Endothelial cell of umbilical vein (primary cell): Measurements from ENCODE around the gene TPM3. TPM values are rescaled to one million over a fixed set of nuclear protein-coding genes. Genes with fewer than 3 reads are reported as not detected.
A peak's percentile ranks its signal among the peaks of the same experiment; 100 is the strongest.
"Not testable (repeated sequence)": the region's sequence is repeated elsewhere in the genome, so short reads cannot be mapped to it uniquely, and the experiment has no call there.

Source experiments
- BruUV-seq: library from RNA; stranded (reverse); fragments of 400-500 nt; replicated peaks from 2 replicates; lab custom pipeline; 2021; lab: Mats Ljungman, UMichigan
- CTCF ChIA-PET: fragments of 300-600, 350-600 bp; sonication (Branson Sonifier 250); formaldehyde crosslinking; loops from one replicate; lab custom pipeline; 2021; ENCODE audit warnings: antibody characterized with exemption, inconsistent platforms; lab: Charles Lee
- POLR2A ChIA-PET: fragments of 300-600, 350-600 bp; sonication (Branson Sonifier 250); formaldehyde crosslinking; loops from one replicate; lab custom pipeline; 2021; ENCODE audit warnings: antibody characterized with exemption, inconsistent platforms; lab: Charles Lee
- DNase-seq: peaks from one replicate; pipeline ENCODE4 v3.0.0-alpha.2; 2011; ENCODE audit warnings: low read depth, low spot score
- FAIRE-seq: peaks from 2 replicates; lab custom pipeline; 2011; peaks lifted over from hg19 to GRCh38; lab: Jason Lieb, UNC
- H2AFZ ChIP-seq: 2 replicates; pipeline ENCODE4 v1.6.0; 2012; ENCODE audit warnings: low read depth, low read length, control low read depth, inconsistent platforms
- H3K27ac ChIP-seq: 2 replicates; pipeline ENCODE4 v1.5.1; 2011; ENCODE audit warnings: low read depth, mild to moderate bottlenecking, control low read depth, low read length, moderate library complexity; ENCODE audit not compliant: insufficient read depth
- H3K27me3 ChIP-seq, 2 experiments: 2 replicates each; pipeline versions ENCODE4 v1.6.0 to v1.6.1; 2011; ENCODE audit warnings: low read length in 2 of 2, mixed read lengths in 1 of 2; ENCODE audit not compliant: control insufficient read depth in 2 of 2, insufficient read depth in 2 of 2
- H3K36me3 ChIP-seq, 2 experiments: 2 replicates in 1 of 2; 3 replicates in 1 of 2; pipeline ENCODE4 v1.5.1; 2011; ENCODE audit warnings: low read length in 2 of 2, mild to moderate bottlenecking in 1 of 2, moderate library complexity in 1 of 2; ENCODE audit not compliant: control insufficient read depth in 2 of 2, insufficient read depth in 2 of 2; ENCODE audit errors: extremely low read depth in 1 of 2
- H3K4me1 ChIP-seq: 3 replicates; pipeline ENCODE4 v1.5.1; 2011; ENCODE audit warnings: mild to moderate bottlenecking, low read length; ENCODE audit not compliant: control insufficient read depth, insufficient read depth; ENCODE audit errors: extremely low read depth
- H3K4me2 ChIP-seq: 2 replicates; pipeline ENCODE4 v1.6.1; 2011; ENCODE audit warnings: low read length, control low read depth, mixed read lengths; ENCODE audit not compliant: insufficient read depth
- H3K4me3 ChIP-seq, 3 experiments: fragments of 200-600 bp in 1 of 3; sonication (generic), shearing (Covaris generic) in 1 of 3; replicated peaks in 1 of 3; 2 replicates each; pipeline ENCODE4 v1.5.1; 2011 to 2016; ENCODE audit warnings: control low read depth in 3 of 3, low read length in 3 of 3, mild to moderate bottlenecking in 2 of 3, inconsistent platforms in 1 of 3, low read depth in 1 of 3, moderate library complexity in 1 of 3; ENCODE audit not compliant: insufficient read depth in 1 of 3
- H3K79me2 ChIP-seq: 2 replicates; pipeline ENCODE4 v1.6.0; 2012; ENCODE audit warnings: low read length, inconsistent platforms; ENCODE audit not compliant: control insufficient read depth, insufficient read depth
- H3K9ac ChIP-seq: replicated peaks from 2 replicates; pipeline ENCODE3; 2011; ENCODE audit warnings: low read length, control low read depth; ENCODE audit not compliant: insufficient read depth; ENCODE audit errors: extremely low read depth
- H3K9me1 ChIP-seq: replicated peaks from 3 replicates; pipeline ENCODE4 v1.6.0; 2011; ENCODE audit warnings: mild to moderate bottlenecking, low read length; ENCODE audit not compliant: control insufficient read depth, insufficient read depth; ENCODE audit errors: extremely low read depth
- H3K9me3 ChIP-seq: replicated peaks from 2 replicates; pipeline ENCODE4 v1.5.1; 2012; ENCODE audit warnings: low read length, inconsistent platforms; ENCODE audit not compliant: control insufficient read depth, insufficient read depth
- H4K20me1 ChIP-seq: replicated peaks from 2 replicates; pipeline ENCODE3; 2011; ENCODE audit warnings: mild to moderate bottlenecking, low read length; ENCODE audit not compliant: control insufficient read depth, insufficient read depth; ENCODE audit errors: extremely low read depth
- FOS ChIP-seq: IDR thresholded peaks from 2 replicates; pipeline ENCODE4 v1.6.1; 2011; ENCODE audit warnings: mild to moderate bottlenecking, low read length, moderate library complexity, borderline replicate concordance; ENCODE audit not compliant: insufficient read depth
- MYC ChIP-seq: IDR thresholded peaks from one replicate; pipeline ENCODE4 v1.6.1; 2011; ENCODE audit warnings: mild to moderate bottlenecking, low read depth, low read length
- dilution Hi-C: fragments of 300-500 bp; cut with MboI; formaldehyde crosslinking; loops from one replicate; pipeline ENCODE4 v1.15.0; 2019; ENCODE audit warnings: low sequenced_read_pairs; ENCODE audit not compliant: extremely low pct_ligation_motif_present
- intact Hi-C: fragments of 100-400 bp; cut with micrococcal nuclease; formaldehyde crosslinking; loops from one replicate; pipeline ENCODE4 v1.10.0; 2022
- polyA plus RNA-seq, 4 experiments: library from polyadenylated mRNA; depleted of rRNA in 3 of 4; stranded (reverse) in 3 of 4; unstranded in 1 of 4; fragments of >200 nt; gene quantifications; 2 replicates each; pipeline versions ENCODE4 v1.2.1 to v1.2.3, GENCODE V29; 2011 to 2012; ENCODE audit warnings: missing spikeins in 1 of 4
- total RNA-seq: library from RNA; stranded (reverse); gene quantifications from 2 replicates; pipeline ENCODE4 v1.2.3, GENCODE V29; 2021

TPM3 gene
- total and polyA plus RNA-seq, 2 donors (not counting 3 experiments of a cell fraction or from before 2014, with no cell fraction given) = 395 to 927 TPM

DNA sequence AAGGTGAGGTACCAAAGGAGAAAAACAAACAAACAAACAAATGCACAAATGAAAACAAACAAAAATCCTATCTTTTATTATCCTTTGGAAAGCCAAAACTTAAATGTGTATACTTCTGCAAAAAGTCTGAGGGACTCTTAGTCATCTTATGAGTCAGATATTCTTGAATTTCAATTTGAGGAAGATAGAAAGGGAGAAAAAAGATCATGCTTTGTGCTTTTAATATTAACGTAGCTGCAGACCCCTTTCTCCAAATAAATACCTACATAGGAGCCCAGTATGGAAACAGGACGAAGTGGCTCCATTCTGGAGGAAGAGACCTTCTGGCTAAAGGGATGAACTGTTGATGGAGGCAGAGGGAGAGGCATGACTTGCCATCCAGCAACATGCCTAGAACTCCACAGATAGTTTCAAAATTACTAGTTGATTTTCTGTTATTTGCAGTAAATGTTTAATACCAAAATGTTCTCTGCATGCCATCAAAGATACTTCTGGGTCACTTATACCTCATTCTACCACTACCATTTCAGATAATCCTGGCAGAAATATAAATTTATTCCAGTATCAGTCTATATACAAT is 62.4 kb downstream of the TPM3 start:
- no peaks in the 10 kb centered on the region for H3K79me2 ChIP-seq
- no TSS peak for BruUV-seq
- no peak overlapping the region for H3K4me2 ChIP-seq
- no peaks in the 10 kb centered on the region for H3K9me1 ChIP-seq
- no peaks in the 10 kb centered on the region for H4K20me1 ChIP-seq
- no peaks in the 10 kb centered on the region for H3K36me3 ChIP-seq
- ChIA-PET CTCF (no interaction called here), POLR2A (no interaction called here)
- H3K27me3 ChIP-seq = no peaks in the 10 kb centered on the region
- intact Hi-C loops (no loop called here), dilution Hi-C loops (no loop called here)
- no peaks in the 10 kb centered on the region for H3K9me3 ChIP-seq
- H3K9ac ChIP-seq = no peak overlapping the region
- H3K27ac ChIP-seq = no peak overlapping the region
- H3K4me1 ChIP-seq = no peaks in the 10 kb centered on the region
- no peak overlapping the region for H2AFZ ChIP-seq
- no peak overlapping the region for H3K4me3 ChIP-seq
- DNase-seq = no peak
- peak; percentile 15 for TF ChIP-seq FOS
- no peak for TF ChIP-seq MYC
- no peak for FAIRE-seq

DNA sequence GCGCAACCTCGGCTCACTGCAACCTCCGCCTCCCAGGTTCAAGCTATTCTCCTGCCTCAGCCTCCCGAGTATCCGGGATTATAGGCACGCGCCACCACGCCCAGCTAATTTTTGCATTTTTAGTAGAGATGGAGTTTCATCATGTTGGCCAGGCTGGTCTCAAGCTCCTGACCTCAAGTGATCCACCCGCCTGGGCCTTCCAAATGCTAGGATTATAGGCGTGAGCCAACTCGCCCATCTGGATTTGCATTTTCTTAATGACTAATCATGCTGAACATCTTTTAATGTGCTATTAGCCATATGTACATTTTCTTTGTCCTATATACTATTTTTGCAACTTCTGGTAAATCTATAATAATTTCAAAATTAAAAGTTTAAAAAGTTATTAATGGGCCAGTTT is 68.7 kb downstream of the TPM3 start:
- H3K27ac ChIP-seq, dilution Hi-C loops, H3K9me3 ChIP-seq, H3K79me2 ChIP-seq, H3K9me1 ChIP-seq, BruUV-seq, H3K4me1 ChIP-seq, FAIRE-seq, H3K9ac ChIP-seq, H4K20me1 ChIP-seq, POLR2A ChIA-PET, H2AFZ ChIP-seq, DNase-seq, intact Hi-C loops, H3K4me3 ChIP-seq, H3K36me3 ChIP-seq, H3K4me2 ChIP-seq, H3K27me3 ChIP-seq: not testable (repeated sequence)
- CTCF ChIA-PET = interaction anchor here (0.8 kb wide), 1 partner anchor 31 kb away, joined by 3 read pairs; no protein-coding TSS in a partner anchor
